ENCODE measurements around the gene RAPGEF6.
"Not testable (repeated sequence)": the region's sequence is repeated elsewhere in the genome, so short reads cannot be mapped to it uniquely, and the experiment has no call there.

RAPGEF6 gene

GRCh38 chr5:131400585-131400984 lies 234.4 kb downstream of the RAPGEF6 start (continued):
- TF ChIP-seq INSM2 (tag by site-specific recombination; IDR thresholded peaks at IDR 0.05) (no peak), ZNF677 (tag by site-specific recombination; IDR thresholded peaks at IDR 0.05) (no peak)

- CTCF ChIA-PET: interaction anchor here (0.6 kb wide), 1 partner anchor 1604 kb away, joined by 4 read pairs; no protein-coding TSS in a partner anchor
- H3K27ac ChIP-seq (ENCODE audit: extremely low read depth, low read depth, low read length); H3K9me3 ChIP-seq (ENCODE audit: control insufficient read depth, insufficient read depth, low read depth, low read length); POLR2A ChIA-PET; H3K4me1 ChIP-seq (ENCODE audit: control insufficient read depth, insufficient read depth, low read length); H3K4me3 ChIP-seq (ENCODE audit: low read depth, low read length): not testable (repeated sequence)
- peaks cover 4 to 46% of the 10 kb centered on the region in 2 experiments for H3K36me3 ChIP-seq (ENCODE audit: control insufficient read depth in 2 of 2, insufficient read depth in 1 of 2, low read length in 2 of 2)
Measured at GRCh38 chr5:131399007-131399406, 236.0 kb downstream of the RAPGEF6 start.

- CTCF ChIA-PET: interaction anchor here (1.0 kb wide), 1 partner anchor 611 kb away, joined by 4 read pairs; no protein-coding TSS in a partner anchor
- POLR2A ChIA-PET: no interaction called here
- no peak overlapping the region for H3K4me3 ChIP-seq (ENCODE audit: low read depth, low read length)
- H3K27ac ChIP-seq (ENCODE audit: extremely low read depth, low read depth, low read length): no peak overlapping the region
- H3K36me3 ChIP-seq (ENCODE audit: control insufficient read depth in 2 of 2, insufficient read depth in 1 of 2, low read length in 2 of 2): peaks cover 17 to 56% of the 10 kb centered on the region in 2 experiments
- H3K4me1 ChIP-seq (ENCODE audit: control insufficient read depth, insufficient read depth, low read length): no peaks in the 10 kb centered on the region
- H3K9me3 ChIP-seq (ENCODE audit: control insufficient read depth, insufficient read depth, low read depth, low read length): no peaks in the 10 kb centered on the region
- TF ChIP-seq AEBP2 (tag by site-specific recombination; IDR thresholded peaks at IDR 0.05; ENCODE audit: borderline replicate concordance) (no peak), ZFP3 (tag by site-specific recombination; IDR thresholded peaks at IDR 0.05; ENCODE audit: low read depth) (no peak), ZNF157 (tag by site-specific recombination; IDR thresholded peaks at IDR 0.05) (no peak), ZNF148 (tag by site-specific recombination; IDR thresholded peaks at IDR 0.05; ENCODE audit: borderline replicate concordance) (no peak), ZNF830 (tag by site-specific recombination; IDR thresholded peaks at IDR 0.05; ENCODE audit: low read depth) (no peak), ZNF639 (tag by site-specific recombination; IDR thresholded peaks at IDR 0.05) (no peak), ZNF449 (tag by site-specific recombination; IDR thresholded peaks at IDR 0.05) (no peak), ZNF692 (tag by site-specific recombination; IDR thresholded peaks at IDR 0.05) (no peak), PRDM1 (tag by site-specific recombination; IDR thresholded peaks at IDR 0.05) (no peak), ZNF184 (tag by site-specific recombination; IDR thresholded peaks at IDR 0.05) (no peak), PRDM6 (tag by site-specific recombination; IDR thresholded peaks at IDR 0.05) (no peak), GLIS2 (tag by site-specific recombination; IDR thresholded peaks at IDR 0.05) (no peak), ZNF274 (IDR thresholded peaks at IDR 0.05; ENCODE audit: low read length) (no peak), ZNF274 (tag by site-specific recombination; IDR thresholded peaks at IDR 0.05; ENCODE audit: borderline replicate concordance) (no peak), BCL6B (tag by site-specific recombination; IDR thresholded peaks at IDR 0.05) (no peak), ZNF561 (tag by site-specific recombination; IDR thresholded peaks at IDR 0.05; ENCODE audit: borderline replicate concordance) (no peak)
Measured at GRCh38 chr5:131396630-131397273, 238.3 kb downstream of the RAPGEF6 start.

All from HEK293 (cell line).